Suppressor macrophage (primary cell): ENCODE measurements around the gene MAN2A1.
"Not testable (repeated sequence)": the region's sequence is repeated elsewhere in the genome, so short reads cannot be mapped to it uniquely, and the experiment has no call there.

Experiments
- DNase-seq, 4 experiments: peaks; one replicate each; pipeline ENCODE4 v3.0.0-alpha.2; 2020 to 2022

Gene MAN2A1

GRCh38 chr5:109829331-109829730 lies 139.6 kb downstream of the MAN2A1 start:
- DNase-seq = no peak

- no peak for DNase-seq
These were observed 141.3 kb downstream of the MAN2A1 start for GRCh38 chr5:109830955-109831502.

- DNase-seq = not testable (repeated sequence)
These were observed 142.8 kb downstream of the MAN2A1 start for GRCh38 chr5:109832207-109833188.

- DNase-seq = no peak
These were observed 144.2 kb downstream of the MAN2A1 start for GRCh38 chr5:109833946-109834345.

GRCh38 chr5:109836280-109836679 lies 146.6 kb downstream of the MAN2A1 start:
- DNase-seq = no peak

GRCh38 chr5:109837231-109837861 lies 147.6 kb downstream of the MAN2A1 start:
- DNase-seq = no peak

- DNase-seq = no peak
These were observed 148.4 kb downstream of the MAN2A1 start for GRCh38 chr5:109838157-109838556.

GRCh38 chr5:109844148-109844547 lies 154.4 kb downstream of the MAN2A1 start:
- DNase-seq = peak in 1 of 4 experiments; percentile 6

- peak in 3 of 4 experiments; percentile 8 to 40 (median 15) for DNase-seq
These were observed 155.0 kb downstream of the MAN2A1 start for GRCh38 chr5:109844695-109845094.

- no peak for DNase-seq
These were observed 158.4 kb downstream of the MAN2A1 start for GRCh38 chr5:109848130-109848529.

GRCh38 chr5:109849478-109850088 lies 159.9 kb downstream of the MAN2A1 start:
- no peak for DNase-seq

- no peak for DNase-seq
These were observed 162.8 kb downstream of the MAN2A1 start for GRCh38 chr5:109852371-109853155.

GRCh38 chr5:109853377-109853776 lies 163.7 kb downstream of the MAN2A1 start:
- no peak for DNase-seq

- no peak for DNase-seq
These were observed 165.3 kb downstream of the MAN2A1 start for GRCh38 chr5:109855056-109855455.

- no peak for DNase-seq
These were observed 167.8 kb downstream of the MAN2A1 start for GRCh38 chr5:109857405-109858031.

- DNase-seq = peak in 2 of 4 experiments; percentile 2 to 5
These were observed 169.8 kb downstream of the MAN2A1 start for GRCh38 chr5:109859537-109859936.

GRCh38 chr5:109862301-109862700 lies 172.6 kb downstream of the MAN2A1 start:
- DNase-seq = no peak

GRCh38 chr5:109863752-109864151 lies 174.0 kb downstream of the MAN2A1 start:
- no peak for DNase-seq

- DNase-seq = no peak
These were observed 175.9 kb downstream of the MAN2A1 start for GRCh38 chr5:109865637-109866036.

GRCh38 chr5:109866051-109866450 lies 176.3 kb downstream of the MAN2A1 start:
- DNase-seq = no peak

GRCh38 chr5:109868737-109869136 lies 179.0 kb downstream of the MAN2A1 start:
- DNase-seq = peak in 1 of 4 experiments; percentile 4

GRCh38 chr5:109873687-109874086 lies 184.0 kb downstream of the MAN2A1 start:
- DNase-seq = no peak
